Endothelial cell of umbilical vein (primary cell): ENCODE measurements around the gene CAPNS2. TPM values are rescaled to one million over a fixed set of nuclear protein-coding genes. Genes with fewer than 3 reads are reported as not detected.

Source experiments
- polyA plus RNA-seq, 4 experiments: library from polyadenylated mRNA; depleted of rRNA in 3 of 4; stranded (reverse) in 3 of 4; unstranded in 1 of 4; fragments of >200 nt; gene quantifications; 2 replicates each; pipeline versions ENCODE4 v1.2.1 to v1.2.3, GENCODE V29; 2011 to 2012; ENCODE audit warnings: missing spikeins in 1 of 4
- total RNA-seq: library from RNA; stranded (reverse); gene quantifications from 2 replicates; pipeline ENCODE4 v1.2.3, GENCODE V29; 2021

CAPNS2 gene
- total and polyA plus RNA-seq, 2 donors (not counting 3 experiments of a cell fraction or from before 2014, with no cell fraction given) = 1.4 to 3.2 TPM

Other genes with a start within 250 kb of the CAPNS2 start
- not detected in 2 replicates for gene IRX6, start 242.5 kb upstream of the CAPNS2 start, total RNA-seq
- not detected in 2 replicates for gene IRX6, start 242.5 kb upstream of the CAPNS2 start, polyA plus RNA-seq
- 768 and 771 TPM in 2 replicates for gene MMP2, start 87.5 kb upstream of the CAPNS2 start, total RNA-seq
- gene MMP2, start 87.5 kb upstream of the CAPNS2 start, polyA plus RNA-seq = 1,508 and 1,752 TPM in 2 replicates
- gene LPCAT2, start 57.6 kb upstream of the CAPNS2 start, total RNA-seq = 72.9 and 79.1 TPM in 2 replicates
- gene LPCAT2, start 57.6 kb upstream of the CAPNS2 start, polyA plus RNA-seq = 53.2 and 64.5 TPM in 2 replicates
- not detected in 2 replicates for gene SLC6A2, start 89.3 kb downstream of the CAPNS2 start, total RNA-seq
- not detected in 2 replicates for gene SLC6A2, start 89.3 kb downstream of the CAPNS2 start, polyA plus RNA-seq